Stimulated activated CD8-positive, alpha-beta memory T cell treated with anti-CD3 and anti-CD28 coated beads, Interleukin-4, amount 100 ng/mL, for 1 hour (primary cell): Measurements from ENCODE around the gene KRT7.

ENCODE experiments used
- DNase-seq, 2 donors: peaks; one replicate each; pipeline ENCODE4 v3.0.0-alpha.2; 2020; ENCODE audit warnings: low read depth in 2 of 2, low spot score in 1 of 2

Gene KRT7

GRCh38 chr12:52296572-52297215, 63.7 kb downstream of the KRT7 start:
- DNase-seq: no peak
